Activated naive CD8-positive, alpha-beta T cell treated with anti-CD3 and anti-CD28 coated beads, Interleukin-2, amount 10 ng/mL, durations not matched to agents 7 days and 5 days (primary cell): ENCODE results near the gene LHX4. TPM values are rescaled to one million over a fixed set of nuclear protein-coding genes. Genes with fewer than 3 reads are reported as not detected.

ENCODE experiments used
- ATAC-seq: fragments of 150-1000 bp; cut with Tn5 transposase; one replicate; pipeline ENCODE4 v1.10.0; 2021; ENCODE audit warnings: low read depth, moderate library complexity
- POLR2A ChIA-PET: fragments of 350-600 bp; sonication (Branson Sonifier 250); formaldehyde crosslinking; loops from one replicate; lab custom pipeline; 2021; ENCODE audit warnings: antibody characterized with exemption; lab: Charles Lee
- DNase-seq: peaks from one replicate; pipeline ENCODE4 v3.0.0; 2021
- H3K27ac Mint-ChIP-seq: one replicate; pipeline ENCODE4 v1.8.0; 2022; ENCODE audit warnings: mild to moderate bottlenecking, mixed read lengths
- H3K27me3 Mint-ChIP-seq: one replicate; pipeline ENCODE4 v1.8.0; 2022; ENCODE audit warnings: mild to moderate bottlenecking, moderate library complexity, mixed read lengths
- H3K36me3 Mint-ChIP-seq: one replicate; pipeline ENCODE4 v1.8.0; 2021; ENCODE audit warnings: mild to moderate bottlenecking, mixed read lengths
- H3K4me1 Mint-ChIP-seq: one replicate; pipeline ENCODE4 v1.8.0; 2021; ENCODE audit warnings: mixed read lengths
- H3K4me3 Mint-ChIP-seq: one replicate; pipeline ENCODE4 v1.8.0; 2022; ENCODE audit warnings: mild to moderate bottlenecking, moderate library complexity, mixed read lengths
- H3K9me3 Mint-ChIP-seq: one replicate; pipeline ENCODE4 v1.8.0; 2021; ENCODE audit warnings: mixed read lengths
- total RNA-seq, 2 experiments: library from RNA; stranded (reverse); gene quantifications; one replicate each; pipeline ENCODE4 v1.2.3, GENCODE V29; 2021

LHX4 gene
- total RNA-seq, 2 experiments from 2014 or later = not detected

DNA sequence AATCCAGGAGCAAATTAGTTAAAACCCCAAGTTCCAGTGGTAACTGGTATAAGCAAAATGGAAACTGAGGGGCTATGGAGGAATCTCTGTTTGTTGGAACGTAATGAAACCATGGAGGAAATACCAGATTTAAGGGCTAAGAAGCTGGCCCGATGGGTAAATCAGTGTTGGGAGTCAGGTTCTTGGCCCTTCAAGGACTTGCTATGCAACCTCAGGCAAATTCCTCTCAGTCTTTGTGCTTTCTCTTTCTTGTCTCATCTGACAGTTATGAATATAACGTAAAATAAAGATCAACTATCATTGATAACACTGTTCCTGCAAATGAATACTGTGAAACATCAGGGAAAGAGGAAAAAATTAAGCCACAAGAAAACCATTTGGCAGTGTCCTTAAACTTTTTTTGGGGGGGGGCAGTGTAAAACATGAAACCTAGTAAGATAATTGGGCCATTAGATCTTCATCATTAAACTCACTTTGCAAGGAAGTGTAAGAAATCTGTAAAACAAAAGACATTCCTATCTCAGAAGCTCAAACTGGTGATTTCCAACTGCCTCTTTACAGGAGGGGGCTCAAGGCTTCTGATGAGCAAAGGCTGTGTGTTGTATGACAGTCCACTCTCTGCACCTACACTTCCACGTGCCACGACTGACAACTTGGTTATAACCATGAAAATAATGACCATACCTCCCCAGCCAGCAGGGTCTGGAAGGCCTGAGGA is 47.6 kb downstream of the LHX4 start:
- ATAC-seq (no peak), DNase-seq (no peak)
- POLR2A ChIA-PET = interaction anchor here (0.6 kb wide), 1 partner anchor 73 kb away, joined by 5 read pairs; no protein-coding TSS in a partner anchor
- no peaks in the 10 kb centered on the region for H3K9me3 Mint-ChIP-seq
- no peak overlapping the region for H3K4me3 Mint-ChIP-seq
- H3K36me3 Mint-ChIP-seq = peaks cover 14% of the 10 kb centered on the region
- no peak overlapping the region for H3K27ac Mint-ChIP-seq
- no peaks in the 10 kb centered on the region for H3K27me3 Mint-ChIP-seq
- no peaks in the 10 kb centered on the region for H3K4me1 Mint-ChIP-seq

DNA sequence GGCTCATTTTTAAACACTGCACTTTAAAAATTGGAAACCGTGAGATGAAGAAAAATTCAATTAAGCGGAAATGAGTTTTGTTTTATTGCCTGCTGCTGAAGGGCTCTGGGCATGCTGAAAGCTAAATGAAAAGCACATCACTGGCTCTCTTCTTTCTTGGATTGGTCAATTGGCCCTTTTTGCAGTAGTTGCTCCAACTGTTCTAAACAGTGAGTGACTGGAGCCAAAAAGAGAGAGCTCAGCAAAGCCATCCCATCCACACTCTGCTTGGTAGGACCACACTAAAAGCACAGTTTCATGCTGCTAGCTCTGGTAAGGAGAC is 48.1 kb downstream of the LHX4 start:
- H3K36me3 Mint-ChIP-seq = peaks cover 14% of the 10 kb centered on the region
- ATAC-seq = no peak

DNA sequence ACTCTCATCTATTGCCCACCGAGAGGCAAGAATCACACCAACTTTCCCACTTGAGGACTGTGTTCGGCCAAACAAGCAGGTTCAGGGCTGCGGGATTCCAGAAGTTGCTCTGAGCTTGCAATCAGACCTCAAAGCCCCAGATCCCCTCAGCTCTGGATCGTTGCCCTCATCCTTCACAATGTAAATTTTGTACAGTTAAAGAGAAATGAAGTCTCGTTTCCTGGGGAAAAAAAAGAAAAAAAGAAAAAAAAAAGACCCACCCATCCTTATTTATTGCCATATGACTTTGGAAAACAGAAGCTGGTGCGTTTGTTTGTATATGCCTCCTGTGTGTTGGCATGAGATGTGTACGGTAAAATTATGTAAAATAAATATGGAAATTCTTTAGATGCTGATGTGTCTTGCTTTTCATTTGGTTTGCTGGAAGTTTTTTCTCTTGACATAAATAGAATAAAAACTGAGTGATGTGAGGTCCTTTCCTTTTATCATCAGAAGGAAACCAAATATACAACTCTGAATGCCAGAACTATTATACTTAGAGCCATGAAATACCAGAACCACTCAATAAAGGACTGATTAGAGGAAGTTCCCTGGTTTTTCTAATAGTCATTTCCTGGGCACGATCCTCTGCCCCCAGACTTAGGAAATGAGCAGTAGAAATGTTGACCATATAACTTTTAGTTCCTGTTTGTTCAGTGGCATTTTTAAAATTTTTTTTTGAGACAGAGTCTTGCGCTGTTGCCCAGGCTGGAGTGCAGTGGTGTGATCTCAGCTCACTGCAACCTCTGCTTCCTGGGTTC is 48.7 kb downstream of the LHX4 start:
- no peaks in the 10 kb centered on the region for H3K9me3 Mint-ChIP-seq
- H3K4me3 Mint-ChIP-seq = no peak overlapping the region
- POLR2A ChIA-PET = no interaction called here
- peaks cover 13% of the 10 kb centered on the region for H3K36me3 Mint-ChIP-seq
- H3K27me3 Mint-ChIP-seq = no peaks in the 10 kb centered on the region
- ATAC-seq (no peak), DNase-seq (no peak)
- H3K4me1 Mint-ChIP-seq = no peaks in the 10 kb centered on the region
- no peak overlapping the region for H3K27ac Mint-ChIP-seq

More for the DNA sequence above, 48.1 kb downstream of the LHX4 start:
- H3K27ac Mint-ChIP-seq = no peak overlapping the region
- H3K4me1 Mint-ChIP-seq = no peaks in the 10 kb centered on the region
- no peaks in the 10 kb centered on the region for H3K9me3 Mint-ChIP-seq
- no peak overlapping the region for H3K4me3 Mint-ChIP-seq
- DNase-seq = no peak
- H3K27me3 Mint-ChIP-seq = no peaks in the 10 kb centered on the region
- POLR2A ChIA-PET = no interaction called here

DNA sequence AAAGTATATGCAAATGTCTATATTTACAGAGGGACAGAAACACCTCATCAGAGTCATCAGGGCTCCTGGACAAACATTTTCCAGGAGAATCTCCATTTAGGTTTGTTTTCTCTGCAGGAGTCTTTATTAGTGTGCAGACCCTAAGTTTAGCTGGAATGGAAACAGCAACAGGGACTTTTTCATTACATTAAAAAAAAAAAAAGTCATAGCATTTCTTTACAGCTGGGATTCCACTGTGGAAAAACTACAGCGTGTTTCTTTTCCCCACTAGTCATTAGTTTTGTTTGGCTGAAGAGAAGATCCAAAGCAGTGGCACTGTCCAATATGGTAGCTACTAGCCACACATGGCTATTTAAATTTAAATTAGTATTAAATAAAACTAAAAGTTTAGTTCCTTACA is 49.6 kb downstream of the LHX4 start:
- Mint-ChIP-seq H3K4me1 (no peaks in the 10 kb centered on the region), H3K9me3 (no peaks in the 10 kb centered on the region), H3K36me3 (peaks cover 9% of the 10 kb centered on the region), H3K27ac (no peak overlapping the region), H3K4me3 (no peak overlapping the region), H3K27me3 (no peaks in the 10 kb centered on the region)
- ATAC-seq (no peak), DNase-seq (no peak)
- POLR2A ChIA-PET = no interaction called here

DNA sequence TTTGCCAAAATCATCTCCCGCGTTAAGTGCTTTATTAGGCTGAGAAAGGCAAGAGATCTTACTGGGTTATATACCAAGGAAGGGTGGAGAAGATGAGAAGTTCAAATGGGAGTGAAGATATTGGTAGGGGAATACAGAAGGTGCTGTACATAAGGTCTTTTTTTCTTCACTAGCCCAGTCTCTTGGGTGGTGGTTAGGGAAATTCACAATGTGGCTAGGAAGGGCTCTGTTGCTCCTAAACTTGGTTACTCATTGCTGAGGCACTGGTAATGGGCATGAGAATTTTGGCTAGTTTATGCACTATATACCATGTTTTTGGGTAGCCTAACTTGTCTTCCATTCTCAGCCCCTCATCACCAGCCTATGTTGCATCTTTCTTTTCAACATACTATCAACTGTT is 50.6 kb downstream of the LHX4 start:
- Mint-ChIP-seq H3K9me3 (no peaks in the 10 kb centered on the region), H3K36me3 (peaks cover 4% of the 10 kb centered on the region), H3K27me3 (no peaks in the 10 kb centered on the region), H3K27ac (no peak overlapping the region), H3K4me1 (no peaks in the 10 kb centered on the region), H3K4me3 (no peak overlapping the region)
- POLR2A ChIA-PET = no interaction called here
- ATAC-seq = no peak
- no peak for DNase-seq

DNA sequence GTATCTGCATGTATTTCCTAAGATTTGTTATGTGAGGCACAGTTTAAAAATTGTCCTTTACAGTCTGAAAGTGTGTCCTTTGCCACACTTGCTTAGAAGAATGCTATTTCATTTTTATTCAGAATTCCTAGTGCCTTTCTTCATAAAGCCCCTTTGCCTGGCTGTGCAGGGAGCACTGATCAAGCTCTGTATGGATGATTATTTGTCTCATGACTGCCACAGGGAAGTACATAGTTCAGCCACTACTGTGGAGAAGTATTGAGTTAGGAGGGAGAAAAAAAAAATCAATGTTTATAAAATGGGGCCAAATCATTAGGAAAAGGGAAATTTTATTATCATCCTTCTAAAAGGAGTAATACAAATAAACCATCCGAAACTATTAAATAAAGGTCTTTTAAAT is 51.4 kb downstream of the LHX4 start:
- no peaks in the 10 kb centered on the region for H3K9me3 Mint-ChIP-seq
- H3K36me3 Mint-ChIP-seq = peaks cover 4% of the 10 kb centered on the region
- H3K27ac Mint-ChIP-seq = no peak overlapping the region
- H3K27me3 Mint-ChIP-seq = no peaks in the 10 kb centered on the region
- no peak overlapping the region for H3K4me3 Mint-ChIP-seq
- H3K4me1 Mint-ChIP-seq = no peaks in the 10 kb centered on the region
- no peak for DNase-seq
- no peak for ATAC-seq
- POLR2A ChIA-PET = no interaction called here

DNA sequence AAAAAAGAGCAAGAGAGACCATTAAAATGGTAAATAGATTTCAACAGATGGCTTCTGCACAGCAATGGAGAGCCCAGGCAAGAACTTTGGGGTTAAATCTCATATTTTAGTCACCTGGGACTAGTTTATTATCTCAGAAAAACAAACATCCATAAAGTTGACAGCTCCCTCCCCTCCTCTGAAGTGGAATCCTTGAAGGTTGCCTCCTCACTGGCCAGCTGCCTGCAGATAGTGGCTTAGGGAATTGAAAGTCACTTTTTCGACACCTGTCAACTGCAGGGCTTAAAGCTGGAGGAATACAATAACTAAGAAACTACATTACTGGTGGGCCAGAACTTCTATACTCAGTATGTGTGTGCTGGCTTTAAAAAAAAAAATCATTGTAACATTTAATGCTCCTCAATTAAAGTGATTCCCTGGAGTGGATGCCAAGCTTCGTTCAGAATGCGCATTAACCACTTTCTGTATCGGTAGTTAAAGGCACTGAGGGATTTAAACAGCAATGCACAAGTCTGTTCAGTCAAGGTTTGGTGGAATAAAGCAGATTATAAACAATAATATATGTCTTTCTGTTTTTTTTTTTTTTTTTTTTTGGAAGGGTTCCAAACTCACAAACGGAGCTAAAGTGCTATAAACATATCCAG is 52.5 kb downstream of the LHX4 start:
- DNase-seq (no peak), ATAC-seq (no peak)
- H3K9me3 Mint-ChIP-seq = no peaks in the 10 kb centered on the region
- no peak overlapping the region for H3K27ac Mint-ChIP-seq
- no peak overlapping the region for H3K4me3 Mint-ChIP-seq
- no peaks in the 10 kb centered on the region for H3K4me1 Mint-ChIP-seq
- POLR2A ChIA-PET = no interaction called here
- peaks cover 4% of the 10 kb centered on the region for H3K36me3 Mint-ChIP-seq
- H3K27me3 Mint-ChIP-seq = no peaks in the 10 kb centered on the region

DNA sequence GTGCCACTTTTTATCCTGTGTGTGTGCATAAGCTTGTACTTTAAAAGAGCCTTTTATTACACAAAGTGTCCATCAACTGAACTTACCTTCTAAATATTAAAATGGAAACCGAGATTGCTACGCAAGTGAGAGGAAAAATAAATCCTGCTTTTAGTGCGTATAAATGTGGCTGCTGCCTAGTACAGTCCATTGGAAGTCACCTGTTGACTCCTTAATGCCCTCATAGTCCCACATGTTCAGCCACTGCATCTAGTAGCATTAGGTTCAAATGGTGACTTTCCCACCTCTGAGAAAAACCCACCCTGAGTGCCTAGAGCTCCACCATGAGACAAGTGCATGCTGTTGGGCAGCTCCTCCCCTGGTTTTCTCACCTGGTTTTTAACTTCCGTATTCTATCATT is 53.0 kb downstream of the LHX4 start:
- Mint-ChIP-seq H3K4me1 (no peaks in the 10 kb centered on the region), H3K9me3 (no peaks in the 10 kb centered on the region), H3K36me3 (peaks cover 6% of the 10 kb centered on the region), H3K4me3 (no peak overlapping the region), H3K27ac (no peak overlapping the region), H3K27me3 (no peaks in the 10 kb centered on the region)
- POLR2A ChIA-PET = no interaction called here
- ATAC-seq (no peak), DNase-seq (no peak)

DNA sequence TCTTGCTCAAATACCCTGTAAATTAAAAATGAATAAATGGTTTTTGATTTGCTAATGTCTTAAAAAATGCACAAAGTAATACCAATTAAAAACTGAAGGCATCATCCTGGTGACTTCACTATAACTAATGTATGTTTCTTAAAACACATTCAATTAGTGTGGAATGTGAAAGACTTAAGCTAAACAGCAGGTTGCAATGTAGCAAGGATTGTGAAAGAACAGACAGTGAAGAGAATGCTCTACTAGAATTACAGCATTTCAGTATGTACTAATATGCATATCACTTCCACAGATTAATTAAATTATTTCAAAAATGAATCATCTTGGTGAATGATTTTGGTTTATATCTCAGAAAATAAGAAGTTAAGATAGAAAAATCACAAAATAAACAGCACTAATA is 56.4 kb downstream of the LHX4 start:
- H3K27ac Mint-ChIP-seq = no peak overlapping the region

DNA sequence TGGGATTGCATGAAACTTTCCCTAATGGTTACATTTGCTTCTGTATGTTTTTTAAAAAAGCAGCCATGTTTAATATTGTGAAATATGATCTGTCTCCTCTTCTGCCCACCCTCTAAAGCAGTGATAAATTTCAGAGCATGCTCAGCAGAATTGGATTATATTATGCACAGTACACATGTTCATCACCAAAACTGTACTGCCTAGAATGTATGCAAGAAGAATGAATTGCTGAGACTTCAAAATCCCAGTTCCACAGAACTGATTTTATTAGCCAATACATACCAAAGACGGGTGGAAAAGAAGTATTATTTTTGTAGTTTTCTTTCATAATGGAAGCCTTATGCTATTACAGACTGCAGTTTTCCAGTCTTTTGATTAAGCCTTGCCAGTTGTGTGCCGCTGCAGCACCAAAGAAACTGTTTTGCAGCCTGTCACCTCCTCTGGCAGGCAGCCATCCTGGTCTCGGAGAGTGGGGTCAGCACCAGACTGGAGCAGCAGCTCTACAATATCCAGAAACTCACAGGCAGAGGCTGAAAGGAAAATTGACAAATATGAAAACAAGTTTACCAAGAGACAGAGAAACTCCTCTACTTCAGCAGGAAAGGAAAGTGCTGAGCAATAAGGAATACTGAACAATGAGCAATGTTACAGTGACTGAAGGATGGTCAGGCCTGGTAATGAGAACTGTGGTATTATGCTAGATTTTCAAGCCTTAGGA is 58.1 kb downstream of the LHX4 start:
- DNase-seq (no peak), ATAC-seq (no peak)
- peaks cover 3% of the 10 kb centered on the region for H3K9me3 Mint-ChIP-seq
- peaks cover 18% of the 10 kb centered on the region for H3K36me3 Mint-ChIP-seq
- no peak overlapping the region for H3K27ac Mint-ChIP-seq
- peaks cover 7% of the 10 kb centered on the region for H3K4me1 Mint-ChIP-seq
- no peaks in the 10 kb centered on the region for H3K27me3 Mint-ChIP-seq
- POLR2A ChIA-PET = no interaction called here
- no peak overlapping the region for H3K4me3 Mint-ChIP-seq

More for the DNA sequence above, 56.4 kb downstream of the LHX4 start:
- DNase-seq = no peak
- H3K4me3 Mint-ChIP-seq = no peak overlapping the region
- no peak for ATAC-seq
- H3K9me3 Mint-ChIP-seq = no peaks in the 10 kb centered on the region
- H3K36me3 Mint-ChIP-seq = peaks cover 10% of the 10 kb centered on the region
- POLR2A ChIA-PET = no interaction called here
- H3K4me1 Mint-ChIP-seq = peaks cover 7% of the 10 kb centered on the region
- H3K27me3 Mint-ChIP-seq = no peaks in the 10 kb centered on the region

DNA sequence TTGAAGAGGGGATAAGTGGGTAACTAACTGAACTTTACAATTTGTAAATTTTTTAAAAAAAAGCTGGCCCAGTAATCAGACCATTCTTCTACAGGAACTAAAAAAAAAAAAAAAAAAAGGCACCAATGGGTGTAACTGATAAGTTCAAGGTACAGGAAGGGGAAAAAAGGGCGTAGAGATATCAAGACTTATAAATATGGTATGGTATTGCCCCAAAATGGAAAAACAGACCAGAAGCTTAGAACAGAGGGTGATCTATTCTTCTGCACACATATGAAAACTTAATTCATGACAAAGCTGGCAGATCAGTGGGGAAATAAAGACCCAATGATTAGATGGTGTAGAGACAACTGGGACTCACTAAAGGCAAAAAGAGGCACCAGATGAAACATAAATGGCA is 58.9 kb downstream of the LHX4 start:
- Mint-ChIP-seq H3K4me1 (peaks cover 7% of the 10 kb centered on the region), H3K36me3 (peaks cover 18% of the 10 kb centered on the region), H3K27ac (no peak overlapping the region), H3K9me3 (peaks cover 3% of the 10 kb centered on the region), H3K4me3 (no peak overlapping the region), H3K27me3 (no peaks in the 10 kb centered on the region)
- no peak for ATAC-seq
- POLR2A ChIA-PET = no interaction called here
- no peak for DNase-seq

DNA sequence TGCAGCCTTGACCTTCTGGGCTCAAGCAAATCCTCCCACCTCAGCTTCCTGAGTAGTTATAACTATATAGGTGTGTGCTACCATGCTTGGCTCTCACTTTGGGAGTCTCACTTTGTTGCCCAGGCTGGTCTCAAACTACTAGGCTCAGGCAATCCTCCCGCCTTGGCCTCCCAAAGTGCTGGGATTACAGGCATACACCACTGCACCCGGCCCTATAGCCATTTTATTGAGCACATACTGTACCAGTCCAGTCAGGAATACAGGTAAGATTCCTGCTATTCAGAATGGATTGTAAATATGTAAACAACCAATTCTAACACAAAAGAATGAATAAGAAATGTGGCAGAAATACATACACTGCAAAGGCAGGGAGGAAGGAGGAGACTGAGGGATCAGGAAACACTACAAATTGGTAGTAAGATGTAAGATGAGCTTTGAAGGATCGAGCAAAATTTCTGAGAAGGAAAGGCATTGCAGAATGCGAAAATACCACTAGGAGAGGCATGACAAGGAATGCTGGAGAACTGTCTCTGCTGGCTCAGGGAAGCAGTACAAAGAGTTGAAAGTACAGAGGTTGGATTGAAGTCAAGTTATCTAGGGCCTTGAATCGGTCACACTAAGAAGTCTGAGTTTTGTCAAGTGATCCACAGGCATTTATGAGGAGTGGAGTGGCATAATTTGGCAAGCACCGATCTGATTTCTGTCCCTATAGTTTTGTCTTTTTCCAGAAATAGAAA is 60.4 kb downstream of the LHX4 start:
- Mint-ChIP-seq H3K27me3 (no peaks in the 10 kb centered on the region), H3K4me3 (no peak overlapping the region), H3K36me3 (peaks cover 21% of the 10 kb centered on the region), H3K4me1 (peaks cover 7% of the 10 kb centered on the region), H3K9me3 (peaks cover 4% of the 10 kb centered on the region), H3K27ac (no peak overlapping the region)
- ATAC-seq (no peak), DNase-seq (no peak)
- POLR2A ChIA-PET = no interaction called here

DNA sequence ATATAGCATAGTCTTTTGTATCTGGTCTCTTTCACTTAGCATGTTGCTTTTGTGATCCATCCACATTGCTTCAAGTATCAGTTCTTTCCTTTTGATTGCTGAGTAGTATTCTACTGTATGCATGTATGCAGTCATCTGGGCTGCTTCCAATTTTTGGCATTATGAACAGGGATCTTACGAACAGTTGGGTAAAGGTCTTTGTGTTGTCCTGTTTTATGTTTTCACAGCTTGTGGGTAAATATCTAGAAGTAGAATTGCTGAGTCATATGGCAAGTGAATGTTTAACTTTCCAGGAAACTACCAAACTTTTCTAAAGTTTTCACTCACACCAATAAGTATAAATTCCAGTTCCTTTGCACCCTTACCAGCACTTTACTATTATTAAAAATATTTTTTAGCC is 60.9 kb downstream of the LHX4 start:
- H3K27me3 Mint-ChIP-seq = no peaks in the 10 kb centered on the region
- peaks cover 21% of the 10 kb centered on the region for H3K36me3 Mint-ChIP-seq
- peaks cover 4% of the 10 kb centered on the region for H3K9me3 Mint-ChIP-seq
- no peak overlapping the region for H3K4me3 Mint-ChIP-seq
- DNase-seq (no peak), ATAC-seq (no peak)
- peaks cover 11% of the 10 kb centered on the region for H3K4me1 Mint-ChIP-seq
- no peak overlapping the region for H3K27ac Mint-ChIP-seq
- POLR2A ChIA-PET = no interaction called here
